Stimulated activated CD8-positive, alpha-beta memory T cell treated with anti-CD3 and anti-CD28 coated beads, Interleukin-7, amount 100 ng/mL, for 1 hour (primary cell): ENCODE results near the gene OXTR.
"Not testable (repeated sequence)": the region's sequence is repeated elsewhere in the genome, so short reads cannot be mapped to it uniquely, and the experiment has no call there.

Source experiments
- DNase-seq, 2 donors: peaks; one replicate each; pipeline ENCODE4 v3.0.0-alpha.2; 2020; ENCODE audit warnings: low read depth in 2 of 2

The OXTR gene

GRCh38 chr3:8741581-8742261 is 27.7 kb downstream of the OXTR start:
- no peak for DNase-seq

GRCh38 chr3:8739757-8740504 is 29.5 kb downstream of the OXTR start:
- no peak for DNase-seq

- no peak for DNase-seq
These were observed 30.8 kb downstream of the OXTR start for GRCh38 chr3:8738639-8739038.

- DNase-seq = no peak
These were observed 31.6 kb downstream of the OXTR start for GRCh38 chr3:8737823-8738222.

GRCh38 chr3:8737301-8737700 is 32.1 kb downstream of the OXTR start:
- no peak for DNase-seq

GRCh38 chr3:8736436-8736835 is 33.0 kb downstream of the OXTR start:
- no peak for DNase-seq

- no peak for DNase-seq
These were observed 34.5 kb downstream of the OXTR start for GRCh38 chr3:8734908-8735307.

- no peak for DNase-seq
These were observed 35.1 kb downstream of the OXTR start for GRCh38 chr3:8734137-8734878.

- no peak for DNase-seq
These were observed 35.9 kb downstream of the OXTR start, which contains the start of gene CAV3 for GRCh38 chr3:8733332-8734094. Gene CAV3 (plus strand): TSS chr3:8733802. CDS start chr3:8733877, 75 bp downstream.

- no peak for DNase-seq
These were observed 37.0 kb downstream of the OXTR start for GRCh38 chr3:8732413-8732812.

GRCh38 chr3:8730656-8731055 is 38.8 kb downstream of the OXTR start:
- no peak for DNase-seq

GRCh38 chr3:8729479-8729878 is 39.9 kb downstream of the OXTR start:
- DNase-seq = no peak

GRCh38 chr3:8727605-8728512 is 41.6 kb downstream of the OXTR start:
- DNase-seq = no peak

- DNase-seq = no peak
These were observed 45.2 kb downstream of the OXTR start for GRCh38 chr3:8724108-8724752.

GRCh38 chr3:8723612-8724011 is 45.8 kb downstream of the OXTR start:
- DNase-seq = no peak

GRCh38 chr3:8722808-8723207 is 46.6 kb downstream of the OXTR start:
- no peak for DNase-seq

- not testable (repeated sequence) for DNase-seq
These were observed 53.7 kb downstream of the OXTR start for GRCh38 chr3:8715757-8716156.

- DNase-seq = no peak
These were observed 55.3 kb downstream of the OXTR start for GRCh38 chr3:8713901-8714759.

- no peak for DNase-seq
These were observed 56.5 kb downstream of the OXTR start for GRCh38 chr3:8712908-8713255.
